Measurements from ENCODE around the gene MAP1LC3A.

MAP1LC3A gene

GRCh38 chr20:34524426-34524825 lies 34.1 kb upstream of the MAP1LC3A start:
- H3K4me3 Mint-ChIP-seq: no peak overlapping the region
- no peaks in the 10 kb centered on the region for H3K9me3 Mint-ChIP-seq (ENCODE audit: low read depth)
- H3K4me1 Mint-ChIP-seq (ENCODE audit: low read depth): peaks cover 34% of the 10 kb centered on the region
- no peak overlapping the region for H3K27ac Mint-ChIP-seq
- no peaks in the 10 kb centered on the region for H3K27me3 Mint-ChIP-seq
- H3K36me3 Mint-ChIP-seq: peaks cover 3% of the 10 kb centered on the region

- no peaks in the 10 kb centered on the region for H3K9me3 Mint-ChIP-seq (ENCODE audit: low read depth)
- H3K4me1 Mint-ChIP-seq (ENCODE audit: low read depth): peaks cover 30% of the 10 kb centered on the region
- H3K27ac Mint-ChIP-seq: no peak overlapping the region
- H3K27me3 Mint-ChIP-seq: no peaks in the 10 kb centered on the region
- H3K36me3 Mint-ChIP-seq: peaks cover 3% of the 10 kb centered on the region
- H3K4me3 Mint-ChIP-seq: no peak overlapping the region
Measured at GRCh38 chr20:34525342-34525708, 33.2 kb upstream of the MAP1LC3A start.

GRCh38 chr20:34525709-34526416 lies 32.7 kb upstream of the MAP1LC3A start:
- H3K27me3 Mint-ChIP-seq: no peaks in the 10 kb centered on the region
- H3K27ac Mint-ChIP-seq: no peak overlapping the region
- peaks cover 32% of the 10 kb centered on the region for H3K4me1 Mint-ChIP-seq (ENCODE audit: low read depth)
- peaks cover 3% of the 10 kb centered on the region for H3K36me3 Mint-ChIP-seq
- H3K9me3 Mint-ChIP-seq (ENCODE audit: low read depth): no peaks in the 10 kb centered on the region
- no peak overlapping the region for H3K4me3 Mint-ChIP-seq

GRCh38 chr20:34526466-34526865 lies 32.1 kb upstream of the MAP1LC3A start:
- Mint-ChIP-seq H3K4me1 (ENCODE audit: low read depth) (peaks cover 31% of the 10 kb centered on the region), H3K9me3 (ENCODE audit: low read depth) (no peaks in the 10 kb centered on the region), H3K27ac (no peak overlapping the region), H3K36me3 (peaks cover 3% of the 10 kb centered on the region), H3K27me3 (no peaks in the 10 kb centered on the region), H3K4me3 (no peak overlapping the region)

- Mint-ChIP-seq H3K9me3 (ENCODE audit: low read depth) (no peaks in the 10 kb centered on the region), H3K4me1 (ENCODE audit: low read depth) (peaks cover 28% of the 10 kb centered on the region), H3K4me3 (no peak overlapping the region), H3K27me3 (no peaks in the 10 kb centered on the region), H3K36me3 (peaks cover 1% of the 10 kb centered on the region), H3K27ac (no peak overlapping the region)
Measured at GRCh38 chr20:34527016-34527415, 31.5 kb upstream of the MAP1LC3A start.

GRCh38 chr20:34528921-34529297 lies 29.6 kb upstream of the MAP1LC3A start:
- Mint-ChIP-seq H3K4me3 (no peak overlapping the region), H3K4me1 (ENCODE audit: low read depth) (peaks cover 13% of the 10 kb centered on the region), H3K36me3 (no peaks in the 10 kb centered on the region), H3K27ac (no peak overlapping the region), H3K9me3 (ENCODE audit: low read depth) (no peaks in the 10 kb centered on the region), H3K27me3 (no peaks in the 10 kb centered on the region)

- Mint-ChIP-seq H3K27me3 (no peaks in the 10 kb centered on the region), H3K4me1 (ENCODE audit: low read depth) (peaks cover 13% of the 10 kb centered on the region), H3K9me3 (ENCODE audit: low read depth) (no peaks in the 10 kb centered on the region), H3K27ac (no peak overlapping the region), H3K36me3 (no peaks in the 10 kb centered on the region), H3K4me3 (no peak overlapping the region)
Measured at GRCh38 chr20:34529742-34530141, 28.8 kb upstream of the MAP1LC3A start.

- Mint-ChIP-seq H3K27me3 (no peaks in the 10 kb centered on the region), H3K9me3 (ENCODE audit: low read depth) (no peaks in the 10 kb centered on the region), H3K4me1 (ENCODE audit: low read depth) (peaks cover 11% of the 10 kb centered on the region), H3K4me3 (no peak overlapping the region), H3K27ac (no peak overlapping the region), H3K36me3 (no peaks in the 10 kb centered on the region)
Measured at GRCh38 chr20:34530342-34530741, 28.2 kb upstream of the MAP1LC3A start.

GRCh38 chr20:34531608-34532265 lies 26.8 kb upstream of the MAP1LC3A start:
- Mint-ChIP-seq H3K27me3 (no peaks in the 10 kb centered on the region), H3K4me1 (ENCODE audit: low read depth) (peaks cover 10% of the 10 kb centered on the region), H3K4me3 (no peak overlapping the region), H3K9me3 (ENCODE audit: low read depth) (no peaks in the 10 kb centered on the region), H3K27ac (peak overlapping the region; percentile 52), H3K36me3 (no peaks in the 10 kb centered on the region)

GRCh38 chr20:34532320-34532719 lies 26.2 kb upstream of the MAP1LC3A start:
- H3K4me1 Mint-ChIP-seq (ENCODE audit: low read depth): peaks cover 10% of the 10 kb centered on the region
- no peak overlapping the region for H3K27ac Mint-ChIP-seq
- H3K9me3 Mint-ChIP-seq (ENCODE audit: low read depth): no peaks in the 10 kb centered on the region
- H3K36me3 Mint-ChIP-seq: peaks cover 3% of the 10 kb centered on the region
- no peak overlapping the region for H3K4me3 Mint-ChIP-seq
- no peaks in the 10 kb centered on the region for H3K27me3 Mint-ChIP-seq

- Mint-ChIP-seq H3K27me3 (no peaks in the 10 kb centered on the region), H3K4me3 (no peak overlapping the region), H3K36me3 (peaks cover 3% of the 10 kb centered on the region), H3K27ac (no peak overlapping the region), H3K9me3 (ENCODE audit: low read depth) (no peaks in the 10 kb centered on the region), H3K4me1 (ENCODE audit: low read depth) (peaks cover 10% of the 10 kb centered on the region)
Measured at GRCh38 chr20:34532756-34533155, 25.8 kb upstream of the MAP1LC3A start.

- no peaks in the 10 kb centered on the region for H3K9me3 Mint-ChIP-seq (ENCODE audit: low read depth)
- H3K4me3 Mint-ChIP-seq: no peak overlapping the region
- peaks cover 3% of the 10 kb centered on the region for H3K36me3 Mint-ChIP-seq
- peaks cover 10% of the 10 kb centered on the region for H3K4me1 Mint-ChIP-seq (ENCODE audit: low read depth)
- H3K27ac Mint-ChIP-seq: no peak overlapping the region
- no peaks in the 10 kb centered on the region for H3K27me3 Mint-ChIP-seq
Measured at GRCh38 chr20:34534391-34535165, 23.9 kb upstream of the MAP1LC3A start.

- Mint-ChIP-seq H3K27ac (no peak overlapping the region), H3K27me3 (no peaks in the 10 kb centered on the region), H3K36me3 (peaks cover 3% of the 10 kb centered on the region), H3K9me3 (ENCODE audit: low read depth) (no peaks in the 10 kb centered on the region), H3K4me1 (ENCODE audit: low read depth) (peaks cover 8% of the 10 kb centered on the region), H3K4me3 (no peak overlapping the region)
Measured at GRCh38 chr20:34535301-34535840, 23.1 kb upstream of the MAP1LC3A start.

- Mint-ChIP-seq H3K4me3 (no peak overlapping the region), H3K9me3 (ENCODE audit: low read depth) (no peaks in the 10 kb centered on the region), H3K27ac (no peak overlapping the region), H3K4me1 (ENCODE audit: low read depth) (peaks cover 6% of the 10 kb centered on the region), H3K36me3 (peaks cover 3% of the 10 kb centered on the region), H3K27me3 (no peaks in the 10 kb centered on the region)
Measured at GRCh38 chr20:34535857-34536256, 22.7 kb upstream of the MAP1LC3A start.

- Mint-ChIP-seq H3K4me1 (ENCODE audit: low read depth) (peaks cover 2% of the 10 kb centered on the region), H3K4me3 (no peak overlapping the region), H3K27me3 (no peaks in the 10 kb centered on the region), H3K27ac (no peak overlapping the region), H3K36me3 (peaks cover 3% of the 10 kb centered on the region), H3K9me3 (ENCODE audit: low read depth) (no peaks in the 10 kb centered on the region)
Measured at GRCh38 chr20:34536798-34537394, 21.6 kb upstream of the MAP1LC3A start.
